OCI-LY7 (cell line): ENCODE data around the gene NQO1.

ENCODE experiments used
- CTCF ChIP-seq: fragments of 200-600 bp; sonication (generic); conservative IDR thresholded peaks from 2 replicates; pipeline ENCODE4 v1.5.1; 2014; ENCODE audit warnings: mild to moderate bottlenecking, antibody characterized with exemption, low read length, moderate library complexity, mixed read lengths
- EZH2phosphoT487 ChIP-seq: fragments of 200-600 bp; sonication (generic); IDR thresholded peaks from 2 replicates; pipeline ENCODE4 v1.6.1; 2018; ENCODE audit warnings: low read depth, borderline replicate concordance, mild to moderate bottlenecking, mixed run types, antibody characterized with exemption, low read length, moderate library complexity, mixed read lengths

- TF ChIP-seq EZH2phosphoT487: no peak
- TF ChIP-seq CTCF: no peak
Measured at GRCh38 chr16:69691980-69692911, 34.1 kb downstream of the NQO1 start.
